H1 (cell line): ENCODE data around the gene CHRNA1. TPM values are rescaled to one million over a fixed set of nuclear protein-coding genes. Genes with fewer than 3 reads are reported as not detected.

ENCODE experiments used
- CTCF ChIA-PET: fragments of 300-600 bp; sonication (Branson Sonifier 250); formaldehyde crosslinking; loops from one replicate; lab custom pipeline; 2021; ENCODE audit not compliant: partially characterized antibody; lab: Charles Lee
- POLR2A ChIA-PET: fragments of 300-600 bp; sonication (Branson Sonifier 250); formaldehyde crosslinking; loops from one replicate; lab custom pipeline; 2021; ENCODE audit warnings: inconsistent platforms; ENCODE audit not compliant: partially characterized antibody; lab: Charles Lee
- DNase-seq, 2 experiments: peaks; one replicate each; pipeline versions ENCODE4 v3.0.0 to v3.0.0-alpha.2; 2010 to 2022; ENCODE audit warnings: low spot score in 2 of 2, low read depth in 1 of 2, mixed read lengths in 1 of 2
- FAIRE-seq: peaks from 2 replicates; lab custom pipeline; 2011; peaks lifted over from hg19 to GRCh38; lab: Jason Lieb, UNC
- H2AFZ ChIP-seq: 2 replicates; pipeline ENCODE4 v1.8.1; 2012; ENCODE audit warnings: low read length, inconsistent platforms
- H2AK5ac ChIP-seq: 2 replicates; pipeline ENCODE4 v1.6.1; 2013; ENCODE audit warnings: low read depth, low read length
- H2BK120ac ChIP-seq: replicated peaks from 2 replicates; pipeline ENCODE3; 2013; ENCODE audit warnings: low read depth, low read length, inconsistent platforms
- H2BK12ac ChIP-seq: 2 replicates; pipeline ENCODE4 v1.6.1; 2013; ENCODE audit warnings: low read depth, low read length
- H2BK15ac ChIP-seq: 2 replicates; pipeline ENCODE4 v1.6.1; 2013; ENCODE audit warnings: low read length
- H2BK20ac ChIP-seq: 2 replicates; pipeline ENCODE4 v1.6.1; 2013; ENCODE audit warnings: low read length
- H2BK5ac ChIP-seq: 2 replicates; pipeline ENCODE4 v1.6.1; 2013; ENCODE audit warnings: low read depth, low read length
- H3K14ac ChIP-seq: 2 replicates; pipeline ENCODE4 v1.6.1; 2013; ENCODE audit warnings: inconsistent platforms; ENCODE audit not compliant: insufficient read length
- H3K18ac ChIP-seq: 2 replicates; pipeline ENCODE4 v1.6.1; 2013; ENCODE audit warnings: low read length; ENCODE audit errors: extremely low read depth
- H3K23ac ChIP-seq: 2 replicates; pipeline ENCODE4 v1.6.1; 2013; ENCODE audit warnings: inconsistent platforms; ENCODE audit not compliant: insufficient read length
- H3K23me2 ChIP-seq: 2 replicates; pipeline ENCODE4 v1.6.1; 2013; ENCODE audit warnings: low read depth, low read length
- H3K27ac ChIP-seq: 2 replicates; pipeline ENCODE4 v1.6.1; 2011; ENCODE audit warnings: low read depth, low read length, inconsistent platforms
- H3K27me3 ChIP-seq, 4 experiments: replicated peaks in 1 of 4; 1 replicate in 1 of 4; 2 replicates in 3 of 4; pipeline versions ENCODE4 v1.6.1 to v1.8.1; 2011 to 2013; ENCODE audit warnings: low read length in 3 of 4, mild to moderate bottlenecking in 3 of 4, inconsistent platforms in 2 of 4, mixed read lengths in 2 of 4, moderate library complexity in 1 of 4; ENCODE audit not compliant: control insufficient read depth in 3 of 4, insufficient read depth in 3 of 4; ENCODE audit errors: extremely low read depth in 1 of 4
- H3K36me3 ChIP-seq, 4 experiments: 2 replicates each; pipeline versions ENCODE4 v1.6.1 to v1.8.1; 2011 to 2013; ENCODE audit warnings: mild to moderate bottlenecking in 4 of 4, low read length in 3 of 4, moderate library complexity in 2 of 4, control low read depth in 1 of 4, inconsistent platforms in 1 of 4; ENCODE audit not compliant: insufficient read depth in 4 of 4, control insufficient read depth in 2 of 4
- H3K4ac ChIP-seq: replicated peaks from 2 replicates; pipeline ENCODE3; 2013; ENCODE audit warnings: low read length, low read depth, mixed read lengths, inconsistent platforms; ENCODE audit not compliant: insufficient read length
- H3K4me1 ChIP-seq, 4 experiments: replicated peaks in 1 of 4; 1 replicate in 1 of 4; 2 replicates in 3 of 4; pipeline versions ENCODE4 v1.6.1 to v1.8.1; 2011 to 2013; ENCODE audit warnings: low read length in 3 of 4, inconsistent platforms in 2 of 4, mixed read lengths in 1 of 4; ENCODE audit not compliant: insufficient read depth in 4 of 4, control insufficient read depth in 3 of 4
- H3K4me2 ChIP-seq, 2 experiments: 2 replicates each; pipeline versions ENCODE4 v1.6.1 to v1.8.1; 2011 to 2013; ENCODE audit warnings: low read depth in 2 of 2, low read length in 2 of 2, control low read depth in 1 of 2, inconsistent platforms in 1 of 2, mild to moderate bottlenecking in 1 of 2; ENCODE audit not compliant: insufficient read depth in 1 of 2
- H3K4me3 ChIP-seq, 4 experiments: fragments of 200-600, 300-600 bp in 1 of 4; sonication (generic), shearing (Covaris generic), sonication (Bioruptor Twin) in 1 of 4; 2 replicates each; pipeline versions ENCODE4 v1.5.1 to v1.8.1; 2011 to 2016; ENCODE audit warnings: low read length in 4 of 4, low read depth in 3 of 4, control low read depth in 2 of 4, inconsistent platforms in 2 of 4, mild to moderate bottlenecking in 2 of 4, mixed read lengths in 1 of 4, moderate library complexity in 1 of 4; ENCODE audit not compliant: insufficient read depth in 2 of 4; ENCODE audit errors: extremely low read depth in 1 of 4
- H3K56ac ChIP-seq: replicated peaks from 2 replicates; pipeline ENCODE3; 2013; ENCODE audit warnings: low read depth, mild to moderate bottlenecking, mixed read lengths, low read length, inconsistent platforms; ENCODE audit not compliant: insufficient read length
- H3K79me1 ChIP-seq: 2 replicates; pipeline ENCODE4 v1.6.1; 2013; ENCODE audit warnings: low read depth, low read length, control low read depth
- H3K79me2 ChIP-seq, 2 experiments: 2 replicates each; pipeline versions ENCODE4 v1.6.1 to v1.8.1; 2012 to 2013; ENCODE audit warnings: low read length in 2 of 2, mild to moderate bottlenecking in 2 of 2, inconsistent platforms in 1 of 2; ENCODE audit not compliant: insufficient read depth in 2 of 2, control insufficient read depth in 1 of 2
- H3K9ac ChIP-seq, 4 experiments: replicated peaks in 1 of 4; 1 replicate in 1 of 4; 2 replicates in 3 of 4; pipeline versions ENCODE4 v1.6.1 to v1.8.1; 2011 to 2013; ENCODE audit warnings: low read depth in 3 of 4, low read length in 3 of 4, control low read depth in 2 of 4, mild to moderate bottlenecking in 2 of 4, moderate library complexity in 2 of 4, inconsistent platforms in 1 of 4; ENCODE audit errors: extremely low read depth in 1 of 4
- H3K9me3 ChIP-seq, 2 experiments: 2 replicates each; pipeline versions ENCODE4 v1.6.1 to v1.8.1; 2012 to 2013; ENCODE audit warnings: mild to moderate bottlenecking in 2 of 2, moderate library complexity in 2 of 2, control low read depth in 1 of 2, inconsistent platforms in 1 of 2, low read depth in 1 of 2, low read length in 1 of 2, mixed read lengths in 1 of 2; ENCODE audit not compliant: insufficient read depth in 2 of 2
- H4K20me1 ChIP-seq, 2 experiments: replicated peaks in 1 of 2; 2 replicates each; pipeline versions ENCODE3 to v1.8.1; 2011 to 2013; ENCODE audit warnings: inconsistent platforms in 2 of 2, low read length in 2 of 2, mild to moderate bottlenecking in 1 of 2; ENCODE audit not compliant: insufficient read depth in 2 of 2, control insufficient read depth in 1 of 2
- H4K5ac ChIP-seq: 2 replicates; pipeline ENCODE4 v1.6.1; 2013; ENCODE audit warnings: low read length, low read depth, mixed read lengths, inconsistent platforms; ENCODE audit not compliant: insufficient read length
- H4K8ac ChIP-seq: 2 replicates; pipeline ENCODE4 v1.8.0; 2013; ENCODE audit warnings: mild to moderate bottlenecking, moderate library complexity, low read length, inconsistent platforms; ENCODE audit not compliant: insufficient read depth; ENCODE audit errors: extremely low read depth
- H4K91ac ChIP-seq: replicated peaks from 2 replicates; pipeline ENCODE3; 2013; ENCODE audit warnings: low read length, mixed read lengths, inconsistent platforms; ENCODE audit not compliant: insufficient read length
- BRCA1 ChIP-seq: IDR thresholded peaks from 2 replicates; pipeline ENCODE4 v1.6.1; 2012; ENCODE audit warnings: low read depth, low read length, improper control_type of control experiment
- CBX5 ChIP-seq: fragments of 300-800, 300-1000 bp; sonication (generic); IDR thresholded peaks from 2 replicates; pipeline ENCODE4 v1.7.1; 2016; ENCODE audit warnings: antibody characterized with exemption, low read length, low read depth
- CHD1 ChIP-seq: IDR thresholded peaks from 2 replicates; pipeline ENCODE4 v1.6.1; 2012; ENCODE audit warnings: low read depth, low read length, improper control_type of control experiment
- E2F6 ChIP-seq: IDR thresholded peaks from 2 replicates; pipeline ENCODE4 v1.6.1; 2012; ENCODE audit warnings: inconsistent platforms
- EP300 ChIP-seq, 2 experiments: IDR thresholded peaks; 1 replicate in 1 of 2; 2 replicates in 1 of 2; pipeline ENCODE4 v1.6.1; 2011 to 2012; ENCODE audit warnings: low read depth in 2 of 2, low read length in 2 of 2, mild to moderate bottlenecking in 2 of 2, borderline replicate concordance in 1 of 2, inconsistent platforms in 1 of 2, moderate library complexity in 1 of 2
- GTF2F1 ChIP-seq: IDR thresholded peaks from 2 replicates; pipeline ENCODE4 v1.6.1; 2012; ENCODE audit warnings: low read depth, low read length, improper control_type of control experiment, borderline replicate concordance
- JUND ChIP-seq: IDR thresholded peaks from 2 replicates; pipeline ENCODE4 v1.6.1; 2011; ENCODE audit warnings: mild to moderate bottlenecking, improper control_type of control experiment, low read length
- NRF1 ChIP-seq: IDR thresholded peaks from 2 replicates; pipeline ENCODE4 v1.6.1; 2011; ENCODE audit warnings: mild to moderate bottlenecking, low read depth, low read length, improper control_type of control experiment
- POLR2AphosphoS5 ChIP-seq: IDR thresholded peaks from 2 replicates; pipeline ENCODE4 v1.6.1; 2011; ENCODE audit warnings: low read depth, low read length
- RBBP5 ChIP-seq: IDR thresholded peaks from 2 replicates; pipeline ENCODE4 v1.7.1; 2012; ENCODE audit warnings: low read depth, mild to moderate bottlenecking, inconsistent platforms, low read length, moderate library complexity, borderline replicate concordance
- SP4 ChIP-seq: IDR thresholded peaks from 2 replicates; pipeline ENCODE4 v1.6.1; 2012; ENCODE audit warnings: low read length, inconsistent platforms
- SRF ChIP-seq: IDR thresholded peaks from 2 replicates; pipeline ENCODE4 v1.6.1; 2011; ENCODE audit warnings: mild to moderate bottlenecking, low read depth, low read length, moderate library complexity
- TBP ChIP-seq: IDR thresholded peaks from 2 replicates; pipeline ENCODE4 v1.6.1; 2011; ENCODE audit warnings: low read depth, low read length, improper control_type of control experiment
- ZNF274 ChIP-seq: IDR thresholded peaks from 2 replicates; pipeline ENCODE4 v1.7.0; 2012; ENCODE audit warnings: low read length, borderline replicate concordance; ENCODE audit errors: extremely low read depth
- WGBS, 2 experiments: shearing (Covaris generic) in 1 of 2; methylation state at CpG; one replicate each; pipeline versions ENCODE4 v1.1.6 to v1.1.7; 2013 to 2015; ENCODE audit warnings: low lambda C conversion rate in 2 of 2, mixed read lengths in 2 of 2, inconsistent platforms in 1 of 2, low coverage in 1 of 2, missing lambda C conversion rate in 1 of 2; ENCODE audit not compliant: insufficient replicate concordance in 2 of 2, insufficient coverage in 1 of 2, insufficient read length in 1 of 2; ENCODE audit errors: extremely low coverage in 1 of 2, missing lambda C conversion rate in 1 of 2; 5-methylcytosine and 5-hydroxymethylcytosine counted together
- polyA plus RNA-seq, 7 experiments: library from polyadenylated mRNA; depleted of rRNA in 3 of 7; stranded (reverse) in 5 of 7; unstranded in 2 of 7; fragments of >200 nt in 5 of 7; fragments of 200-250 nt in 2 of 7; gene quantifications; 1 replicate in 5 of 7; 2 replicates in 1 of 7; 4 replicates in 1 of 7; pipeline versions ENCODE4 v1.2.1 to v1.2.3, GENCODE V29; 2011 to 2013; ENCODE audit warnings: missing spikeins in 2 of 7, mixed read lengths in 2 of 7
- total RNA-seq: library from RNA; stranded (reverse); fragmentation: NEBNext Ultra II Directional; extraction: Animal tissue kit (Norgen Biotek cat#: 25700); gene quantifications from 2 replicates; pipeline ENCODE4 v1.2.1, GENCODE V29; 2021

CHRNA1 gene
- total and polyA plus RNA-seq, 2 of the 8 experiments (the other 6 are each of a cell fraction or from before 2014, with no cell fraction given), result 0.11 to 0.15 TPM

GRCh38 chr2:174717916-174718315 lies 46.4 kb downstream of the CHRNA1 start:
- WGBS, 2 experiments, result 98% methylated on average over 3 of the region's 3 CpGs; no CpG with 5 or more reads in 1 of the 2 experiments
- Histone ChIP-seq H3K27me3 (no peaks in the 10 kb centered on the region), H3K18ac (no peak overlapping the region), H2BK120ac (no peak overlapping the region), H3K4ac (no peak overlapping the region), H3K79me1 (no peaks in the 10 kb centered on the region), H3K79me2 (no peaks in the 10 kb centered on the region), H3K23ac (no peak overlapping the region), H2BK15ac (no peak overlapping the region), H3K56ac (no peak overlapping the region), H3K14ac (no peak overlapping the region), H4K5ac (no peak overlapping the region), H2AK5ac (no peak overlapping the region), H4K8ac (no peak overlapping the region), H2AFZ (no peak overlapping the region), H3K4me1 (no peaks in the 10 kb centered on the region), H3K9ac (no peak overlapping the region), H4K20me1 (no peaks in the 10 kb centered on the region), H4K91ac (no peak overlapping the region), H2BK12ac (no peak overlapping the region), H2BK5ac (no peak overlapping the region), H3K23me2 (no peaks in the 10 kb centered on the region), H3K9me3 (no peaks in the 10 kb centered on the region; a peak in 1 of 4 replicates), H3K27ac (no peak overlapping the region), H2BK20ac (no peak overlapping the region), H3K4me3 (no peak overlapping the region), H3K36me3 (no peaks in the 10 kb centered on the region), H3K4me2 (no peak overlapping the region)
- ChIA-PET CTCF (interaction anchor here (0.6 to 12.0 kb wide), 9 partner anchors 12 to 515 kb away, joined by 3 to 173 read pairs (median 3); no protein-coding TSS in a partner anchor), POLR2A (no interaction called here)
- TF ChIP-seq ZNF274 (no peak), POLR2AphosphoS5 (no peak), NRF1 (no peak), SP4 (no peak), CHD1 (no peak), E2F6 (no peak), TBP (no peak), CBX5 (no peak), RBBP5 (no peak), SRF (no peak), EP300 (IDR thresholded peaks at IDR 0.05; ENCODE audit: borderline replicate concordance in 1 of 2, low read depth in 2 of 2, low read length in 2 of 2) (no peak), GTF2F1 (no peak), JUND (no peak), BRCA1 (no peak)
- no peak for FAIRE-seq
- no peak for DNase-seq
